HCT116 (cell line): ENCODE measurements around the gene RUNDC1. TPM values are rescaled to one million over a fixed set of nuclear protein-coding genes. Genes with fewer than 3 reads are reported as not detected.

Experiments
- ATAC-seq: fragments of 200-7000 bp; cut with Tn5 transposase; 2 replicates; pipeline ENCODE4 v1.9.1; 2020; ENCODE audit warnings: mild to moderate bottlenecking, moderate library complexity
- BruUV-seq: library from RNA; stranded (reverse); fragments of 400-500 nt; replicated peaks from 2 replicates; lab custom pipeline; 2021; lab: Mats Ljungman, UMichigan
- CTCF ChIA-PET: fragments of 300-600 bp; sonication (Branson Sonifier 250); formaldehyde crosslinking; loops from one replicate; lab custom pipeline; 2021; ENCODE audit warnings: antibody characterized with exemption; lab: Charles Lee
- POLR2A ChIA-PET: fragments of 300-600, 350-600 bp; sonication (Branson Sonifier 250); formaldehyde crosslinking; loops from one replicate; lab custom pipeline; 2021; ENCODE audit warnings: antibody characterized with exemption; lab: Charles Lee
- RAD21 ChIA-PET, 2 experiments: fragments of 300-600 bp; sonication (Branson Sonifier 250); formaldehyde crosslinking; loops; one replicate each; lab custom pipeline; 2023; ENCODE audit warnings: low total read pairs in 2 of 2; ENCODE audit not compliant: uncharacterized antibody in 2 of 2, unreplicated experiment in 2 of 2, low non-redundant PET in 1 of 2; lab: Charles Lee
- DNase-seq: peaks from one replicate; pipeline ENCODE4 v3.0.0-alpha.2; 2010; ENCODE audit warnings: low read depth, low spot score
- H2AFZ ChIP-seq: fragments of 200-600 bp; shearing (Covaris generic), sonication (generic); 2 replicates; pipeline ENCODE4 v1.6.1; 2017; ENCODE audit warnings: low read depth, mixed run types, mixed read lengths, antibody characterized with exemption, low read length; ENCODE audit not compliant: poor library complexity, severe bottlenecking
- H3K27ac ChIP-seq: 2 replicates; pipeline ENCODE4 v1.5.1; 2012; ENCODE audit warnings: low read depth, low read length
- H3K27me3 ChIP-seq: fragments of 200-600 bp; sonication (generic); 2 replicates; pipeline ENCODE4 v1.6.1; 2016; ENCODE audit warnings: mixed run types, low read length, mixed read lengths; ENCODE audit not compliant: insufficient read depth
- H3K36me3 ChIP-seq, 2 experiments: fragments of 200-500 bp in 1 of 2; fragments of 200-600 bp in 1 of 2; sonication (Bioruptor generic) in 1 of 2; sonication (generic) in 1 of 2; 2 replicates each; pipeline versions ENCODE4 v1.5.1 to v1.6.1; 2014 to 2016; ENCODE audit warnings: low read length in 2 of 2, inconsistent platforms in 1 of 2, mixed read lengths in 1 of 2, mixed run types in 1 of 2; ENCODE audit not compliant: insufficient read depth in 2 of 2, control insufficient read depth in 1 of 2
- H3K4me1 ChIP-seq, 2 experiments: fragments of 200-600 bp in 1 of 2; sonication (generic) in 1 of 2; 2 replicates each; pipeline versions ENCODE4 v1.5.1 to v1.6.1; 2012 to 2017; ENCODE audit warnings: low read length in 2 of 2, inconsistent platforms in 1 of 2, mild to moderate bottlenecking in 1 of 2, mixed read lengths in 1 of 2, mixed run types in 1 of 2, moderate library complexity in 1 of 2; ENCODE audit not compliant: insufficient read depth in 2 of 2, control insufficient read depth in 1 of 2
- H3K4me2 ChIP-seq: fragments of 200-600 bp; sonication (generic); 2 replicates; pipeline ENCODE4 v1.6.1; 2017; ENCODE audit warnings: mixed run types, low read length, mixed read lengths
- H3K4me3 ChIP-seq, 2 experiments: fragments of 200-600 bp in 1 of 2; sonication (generic) in 1 of 2; replicated peaks in 1 of 2; 2 replicates each; pipeline ENCODE4 v1.5.1; 2011 to 2016; ENCODE audit warnings: low read length in 2 of 2, control low read depth in 1 of 2, low read depth in 1 of 2, mild to moderate bottlenecking in 1 of 2, mixed read lengths in 1 of 2, mixed run types in 1 of 2
- H3K79me2 ChIP-seq: fragments of 200-600 bp; sonication (generic); 2 replicates; pipeline ENCODE4 v1.6.1; 2017; ENCODE audit warnings: mild to moderate bottlenecking, mixed run types, low read length, moderate library complexity, mixed read lengths; ENCODE audit not compliant: insufficient read depth
- H3K9ac ChIP-seq: fragments of 200-600 bp; sonication (generic); 2 replicates; pipeline ENCODE4 v1.6.1; 2016; ENCODE audit warnings: low read length, mixed read lengths
- H3K9me2 ChIP-seq: fragments of 200-600 bp; sonication (generic), shearing (Covaris generic); 2 replicates; pipeline ENCODE4 v1.6.1; 2017; ENCODE audit warnings: mixed run types, mild to moderate bottlenecking, moderate library complexity; ENCODE audit not compliant: insufficient read depth
- H3K9me3 ChIP-seq, 2 experiments: fragments of 200-500 bp in 1 of 2; fragments of 200-600 bp in 1 of 2; sonication (Bioruptor generic) in 1 of 2; sonication (generic) in 1 of 2; 2 replicates each; pipeline ENCODE4 v1.6.1; 2014 to 2017; ENCODE audit warnings: low read length in 2 of 2, mixed read lengths in 2 of 2, inconsistent platforms in 1 of 2, low read depth in 1 of 2, mild to moderate bottlenecking in 1 of 2, mixed run types in 1 of 2, moderate library complexity in 1 of 2; ENCODE audit not compliant: control insufficient read depth in 1 of 2, insufficient read depth in 1 of 2
- H4K20me1 ChIP-seq: fragments of 200-600 bp; sonication (generic), shearing (Covaris generic); 2 replicates; pipeline ENCODE4 v1.6.1; 2017; ENCODE audit warnings: mixed run types, mild to moderate bottlenecking, moderate library complexity; ENCODE audit not compliant: insufficient read depth
- CEBPB ChIP-seq: IDR thresholded peaks from 2 replicates; pipeline ENCODE4 v1.6.1; 2012; ENCODE audit warnings: low read depth
- EGR1 ChIP-seq: IDR thresholded peaks from 2 replicates; pipeline ENCODE4 v1.6.1; 2012; ENCODE audit warnings: low read depth
- ELF1 ChIP-seq: IDR thresholded peaks from 2 replicates; pipeline ENCODE4 v1.6.1; 2012; ENCODE audit warnings: low read depth, borderline replicate concordance
- EZH2phosphoT487 ChIP-seq: fragments of 200-600 bp; IDR thresholded peaks from 2 replicates; pipeline ENCODE4 v1.6.1; 2018; ENCODE audit warnings: antibody characterized with exemption, borderline replicate concordance
- FOSL1 ChIP-seq: IDR thresholded peaks from 2 replicates; pipeline ENCODE4 v1.6.1; 2012; ENCODE audit warnings: low read depth
- JUND ChIP-seq: IDR thresholded peaks from 2 replicates; pipeline ENCODE4 v1.6.1; 2012
- MAX ChIP-seq: IDR thresholded peaks from 2 replicates; pipeline ENCODE4 v1.6.1; 2012
- POLR2A ChIP-seq: IDR thresholded peaks from 2 replicates; pipeline ENCODE4 v1.7.0; 2011; ENCODE audit warnings: borderline replicate concordance; ENCODE audit not compliant: insufficient read depth, insufficient read length; ENCODE audit errors: extremely low read depth
- POLR2AphosphoS5 ChIP-seq: IDR thresholded peaks from 2 replicates; pipeline ENCODE4 v1.6.1; 2011; ENCODE audit warnings: mild to moderate bottlenecking, low read depth, low read length, moderate library complexity
- RAD21 ChIP-seq: IDR thresholded peaks from 2 replicates; pipeline ENCODE4 v1.6.1; 2012; ENCODE audit warnings: low read depth, mild to moderate bottlenecking
- SIN3A ChIP-seq: IDR thresholded peaks from 2 replicates; pipeline ENCODE4 v1.6.1; 2012; ENCODE audit warnings: low read depth
- SP1 ChIP-seq: IDR thresholded peaks from 2 replicates; pipeline ENCODE4 v1.6.1; 2012; ENCODE audit warnings: low read depth
- TCF7L2 ChIP-seq: IDR thresholded peaks from 2 replicates; pipeline ENCODE4 v1.7.0; 2011; ENCODE audit warnings: borderline replicate concordance, inconsistent platforms; ENCODE audit not compliant: insufficient read depth, insufficient read length; ENCODE audit errors: extremely low read depth
- YY1 ChIP-seq: IDR thresholded peaks from 2 replicates; pipeline ENCODE4 v1.6.1; 2011; ENCODE audit warnings: low read length, low read depth, moderate library complexity, mild to moderate bottlenecking; ENCODE audit not compliant: insufficient replicate concordance; ENCODE audit errors: extremely low read depth
- ZFX ChIP-seq: fragments of 450-650 bp; IDR thresholded peaks from 2 replicates; pipeline ENCODE4 v1.6.1; 2017
- ZNF274 ChIP-seq: fragments of 200-500 bp; sonication (Bioruptor generic); IDR thresholded peaks from 2 replicates; pipeline ENCODE4 v1.6.1; 2014; ENCODE audit warnings: mild to moderate bottlenecking, low read depth, low read length, inconsistent platforms
- intact Hi-C: fragments of 100-400 bp; cut with micrococcal nuclease; formaldehyde crosslinking; loops from 2 replicates; pipeline ENCODE4 v1.10.0; 2022
- total RNA-seq: library from RNA; stranded (reverse); gene quantifications from one replicate; pipeline ENCODE4 v1.2.1, GENCODE V29; 2021; ENCODE audit not compliant: unreplicated experiment
- TF ChIP-seq, protein P1 (sequence below), 3 experiments: fragments of 200-600 bp in 1 of 3; sonication (generic) in 1 of 3; IDR thresholded peaks in 2 of 3; conservative IDR thresholded peaks in 1 of 3; 2 replicates each; pipeline ENCODE4 v1.5.1; 2012 to 2017; ENCODE audit warnings: low read depth in 2 of 3, low read length in 2 of 3, antibody characterized with exemption in 1 of 3, borderline replicate concordance in 1 of 3, control low read depth in 1 of 3, mild to moderate bottlenecking in 1 of 3, mixed read lengths in 1 of 3, mixed run types in 1 of 3, moderate library complexity in 1 of 3; ENCODE audit not compliant: insufficient read depth in 1 of 3
- TF ChIP-seq, protein P2 (sequence below): IDR thresholded peaks from 2 replicates; pipeline ENCODE4 v1.6.1; 2012

RUNDC1 gene
- total RNA-seq, 1 experiment from 2014 or later, result 13.0 TPM

- Histone ChIP-seq H3K27me3 (no peaks in the 10 kb centered on the region), H3K9me3 (no peaks in the 10 kb centered on the region), H3K79me2 (no peaks in the 10 kb centered on the region), H2AFZ (no peak overlapping the region), H3K27ac (no peak overlapping the region), H3K36me3 (no peaks in the 10 kb centered on the region), H4K20me1 (no peaks in the 10 kb centered on the region), H3K4me1 (no peaks in the 10 kb centered on the region), H3K9me2 (no peaks in the 10 kb centered on the region), H3K4me2 (no peak overlapping the region), H3K4me3 (no peak overlapping the region), H3K9ac (no peak overlapping the region)
- ChIA-PET RAD21 (no interaction called here), CTCF (no interaction called here), POLR2A (no interaction called here)
- intact Hi-C loops, result no loop called here
- no peak for TF ChIP-seq EZH2phosphoT487
- TF ChIP-seq, protein P1, sequence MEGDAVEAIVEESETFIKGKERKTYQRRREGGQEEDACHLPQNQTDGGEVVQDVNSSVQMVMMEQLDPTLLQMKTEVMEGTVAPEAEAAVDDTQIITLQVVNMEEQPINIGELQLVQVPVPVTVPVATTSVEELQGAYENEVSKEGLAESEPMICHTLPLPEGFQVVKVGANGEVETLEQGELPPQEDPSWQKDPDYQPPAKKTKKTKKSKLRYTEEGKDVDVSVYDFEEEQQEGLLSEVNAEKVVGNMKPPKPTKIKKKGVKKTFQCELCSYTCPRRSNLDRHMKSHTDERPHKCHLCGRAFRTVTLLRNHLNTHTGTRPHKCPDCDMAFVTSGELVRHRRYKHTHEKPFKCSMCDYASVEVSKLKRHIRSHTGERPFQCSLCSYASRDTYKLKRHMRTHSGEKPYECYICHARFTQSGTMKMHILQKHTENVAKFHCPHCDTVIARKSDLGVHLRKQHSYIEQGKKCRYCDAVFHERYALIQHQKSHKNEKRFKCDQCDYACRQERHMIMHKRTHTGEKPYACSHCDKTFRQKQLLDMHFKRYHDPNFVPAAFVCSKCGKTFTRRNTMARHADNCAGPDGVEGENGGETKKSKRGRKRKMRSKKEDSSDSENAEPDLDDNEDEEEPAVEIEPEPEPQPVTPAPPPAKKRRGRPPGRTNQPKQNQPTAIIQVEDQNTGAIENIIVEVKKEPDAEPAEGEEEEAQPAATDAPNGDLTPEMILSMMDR (IDR thresholded peaks at IDR 0.05 in 2 of 3, conservative IDR thresholded peaks at IDR 0.05 in 1 of 3; ENCODE audit: borderline replicate concordance in 1 of 3, insufficient read depth in 1 of 3, low read depth in 2 of 3, low read length in 2 of 3), result no peak
- TF ChIP-seq ELF1, result no peak
- TF ChIP-seq YY1, result no peak
- TF ChIP-seq SP1, result no peak
- no peak for TF ChIP-seq POLR2A
- no peak for TF ChIP-seq TCF7L2
- no peak for TF ChIP-seq ZFX
- TF ChIP-seq EGR1, result no peak
- TF ChIP-seq, protein P2, sequence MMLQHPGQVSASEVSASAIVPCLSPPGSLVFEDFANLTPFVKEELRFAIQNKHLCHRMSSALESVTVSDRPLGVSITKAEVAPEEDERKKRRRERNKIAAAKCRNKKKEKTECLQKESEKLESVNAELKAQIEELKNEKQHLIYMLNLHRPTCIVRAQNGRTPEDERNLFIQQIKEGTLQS, result no peak
- TF ChIP-seq POLR2AphosphoS5, result no peak
- no peak for TF ChIP-seq ZNF274
- no peak for TF ChIP-seq CEBPB
- no peak for TF ChIP-seq FOSL1
- no peak for TF ChIP-seq MAX
- TF ChIP-seq RAD21, result no peak
- no peak for TF ChIP-seq JUND
- TF ChIP-seq SIN3A, result no peak
- ATAC-seq, result no peak
- BruUV-seq, result no TSS peak
- DNase-seq, result no peak
These were observed 53.9 kb downstream of the RUNDC1 start for GRCh38 chr17:43033948-43034881.
